ENCODE data around the gene NCCRP1.
A peak's percentile ranks its signal among the peaks of the same experiment; 100 is the strongest.
"Not testable (repeated sequence)": the region's sequence is repeated elsewhere in the genome, so short reads cannot be mapped to it uniquely, and the experiment has no call there.

Gene NCCRP1

DNA sequence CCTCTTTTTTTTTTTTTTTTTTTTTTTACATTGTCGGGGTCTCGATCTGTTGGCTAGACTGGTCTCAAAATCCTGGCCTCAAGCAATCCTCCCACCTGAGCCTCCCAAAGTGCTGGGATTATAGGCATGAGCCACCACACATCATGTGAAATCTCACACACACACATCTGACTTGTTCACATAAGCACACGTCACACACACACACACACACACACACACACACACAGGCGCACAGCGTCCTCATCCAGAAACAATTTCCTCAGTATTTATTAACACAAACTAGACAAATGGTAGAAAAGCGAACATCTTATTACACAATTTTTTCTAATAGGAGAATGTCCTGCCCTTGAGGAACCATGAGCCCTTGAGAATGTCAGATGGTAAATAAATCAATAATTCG lies 12.4 kb downstream of the NCCRP1 start:
- no peak for DNase-seq

DNA sequence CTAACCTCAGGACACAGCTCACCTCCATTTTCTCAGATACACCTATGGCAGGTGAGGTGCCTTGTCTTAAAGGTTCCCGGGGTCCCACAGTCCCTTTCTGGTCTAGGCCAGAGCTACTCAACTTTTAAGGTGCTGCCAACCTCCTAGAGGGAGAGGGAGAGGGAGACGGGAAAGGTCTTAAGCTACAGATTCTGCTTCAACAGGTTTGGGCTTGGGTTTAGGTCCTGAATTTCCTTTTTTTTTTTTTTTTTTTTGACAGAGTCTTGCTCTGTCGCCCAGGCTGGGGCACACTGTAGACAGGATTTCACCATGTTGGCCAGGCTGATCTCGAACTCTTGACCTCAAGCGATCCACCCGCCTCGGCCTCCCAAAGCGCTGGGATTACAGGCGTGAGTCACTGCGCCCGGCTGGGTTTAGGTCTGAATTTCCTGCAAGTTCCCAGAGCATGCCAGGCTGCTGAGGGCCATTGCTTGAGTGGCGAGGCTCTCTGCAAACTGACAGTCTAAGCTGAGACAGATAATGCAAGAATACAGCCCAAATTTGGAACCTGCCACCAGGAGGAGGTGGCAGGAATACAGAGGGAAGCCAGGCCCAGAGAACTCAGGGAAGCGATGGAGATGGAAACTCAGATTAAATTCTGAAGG lies 15.1 kb downstream of the NCCRP1 start:
- DNase-seq = no peak

DNA sequence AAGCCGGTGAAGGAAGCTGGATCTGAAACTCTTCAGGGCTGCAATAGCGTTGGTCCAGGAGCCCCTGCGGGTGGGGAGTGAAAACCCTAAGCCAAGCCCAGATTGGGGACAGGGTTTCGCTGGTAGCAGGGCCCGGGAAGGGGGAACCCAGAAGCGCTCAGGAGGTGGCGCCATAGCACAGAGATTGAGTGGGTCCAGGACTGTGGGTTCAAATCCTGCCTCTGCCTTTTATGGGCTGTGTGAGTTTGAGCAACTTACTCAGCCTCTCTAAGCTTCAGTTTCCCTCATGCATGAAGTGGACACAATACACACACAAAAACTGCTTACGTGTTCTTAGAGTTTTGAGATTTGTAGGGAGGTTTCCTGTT lies 15.6 kb downstream of the NCCRP1 start:
- peak; percentile 56 for DNase-seq

DNA sequence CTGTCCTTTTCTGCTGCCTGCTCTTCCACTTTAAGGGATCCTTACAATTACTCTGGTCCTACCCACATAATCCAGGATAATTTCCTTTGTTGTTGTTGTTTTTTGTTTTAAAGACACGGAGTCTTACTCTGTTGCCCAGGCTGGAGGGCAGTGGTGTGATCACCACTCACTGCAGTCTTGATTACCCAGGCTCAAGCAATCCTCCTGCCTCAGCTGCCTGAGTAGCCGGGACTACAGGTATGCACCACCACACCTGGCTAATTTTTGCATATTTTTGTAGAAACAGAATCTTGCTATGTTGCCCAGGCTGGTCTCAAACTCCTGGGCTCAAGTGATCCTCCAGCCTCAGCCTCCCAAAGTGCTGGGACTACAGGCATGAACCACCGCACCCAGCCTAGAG lies 18.6 kb downstream of the NCCRP1 start:
- not testable (repeated sequence) for DNase-seq

DNA sequence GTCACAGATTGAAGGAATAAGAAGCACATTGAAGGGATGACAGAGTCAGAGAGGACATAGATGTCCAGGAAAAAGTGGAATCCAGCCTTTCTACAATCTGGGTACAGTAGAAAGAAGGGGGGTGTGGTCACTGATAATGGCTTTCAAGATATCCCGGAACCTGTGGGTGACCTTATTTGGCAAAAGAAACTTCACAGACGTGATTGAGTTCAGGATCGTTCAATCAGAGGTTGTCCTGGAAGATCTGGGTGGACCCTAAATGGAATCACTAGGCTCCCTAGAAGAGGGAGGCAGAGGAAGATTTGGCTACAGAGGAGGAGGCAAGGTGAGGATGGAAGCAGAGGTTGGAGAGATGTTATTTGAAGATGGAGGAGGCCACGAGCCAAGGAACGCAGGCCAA lies 20.3 kb downstream of the NCCRP1 start:
- no peak for DNase-seq

DNA sequence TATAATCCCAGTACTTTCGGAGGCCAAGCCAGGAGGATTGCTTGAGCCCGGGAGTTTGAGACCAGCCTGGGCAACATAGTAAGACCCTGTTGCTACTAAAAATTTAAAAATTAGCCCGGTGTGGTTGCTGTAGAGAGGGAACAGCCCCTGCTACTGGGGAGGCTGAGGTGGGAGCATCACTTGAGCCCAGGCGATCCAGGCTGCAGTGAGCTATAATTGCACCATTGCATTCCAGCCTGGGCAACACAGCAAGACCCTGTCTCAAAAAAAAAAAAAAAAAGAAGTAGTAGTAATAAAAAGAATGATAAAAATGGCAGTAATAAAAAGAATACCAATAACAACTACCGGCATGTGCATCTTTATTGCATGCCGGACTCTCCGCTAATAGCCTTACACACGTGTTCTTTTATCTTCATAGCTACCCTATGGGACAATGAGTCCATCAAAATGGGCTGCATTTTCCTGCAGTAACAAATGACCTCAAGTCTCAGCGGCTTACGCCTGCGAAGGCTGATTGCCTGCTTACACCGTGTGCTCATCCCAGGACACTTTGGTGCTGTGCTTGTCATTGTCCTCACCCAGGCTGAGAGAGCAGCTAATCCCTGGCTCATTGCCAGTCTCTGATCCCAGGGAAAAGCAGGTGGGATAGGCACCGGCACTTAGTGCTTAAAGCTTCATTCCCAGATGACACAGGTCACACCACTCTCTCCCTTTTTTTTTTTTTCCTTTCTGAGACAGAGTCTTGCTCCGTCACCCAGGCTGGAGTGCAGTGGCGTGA lies 21.7 kb downstream of the NCCRP1 start:
- DNase-seq = no peak

DNA sequence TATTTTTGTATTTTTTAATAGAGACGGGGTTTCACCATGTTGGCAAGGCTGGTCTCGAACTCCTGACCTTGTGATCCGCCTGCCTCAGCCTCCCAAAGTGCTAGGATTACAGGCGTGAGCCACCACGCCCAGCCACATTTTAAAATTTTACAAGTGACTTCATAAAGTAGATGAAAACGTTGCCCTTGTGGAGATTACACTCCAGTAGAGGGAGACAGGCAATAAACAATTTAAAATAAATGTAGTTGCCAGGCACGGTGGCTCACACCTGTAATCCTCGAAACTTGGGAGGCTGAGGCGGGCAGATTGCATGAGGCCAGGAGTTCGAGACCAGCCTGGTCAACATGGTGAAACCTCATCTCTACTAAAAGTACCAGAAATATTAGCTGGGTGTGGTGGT lies 22.3 kb downstream of the NCCRP1 start:
- DNase-seq = not testable (repeated sequence)

DNA sequence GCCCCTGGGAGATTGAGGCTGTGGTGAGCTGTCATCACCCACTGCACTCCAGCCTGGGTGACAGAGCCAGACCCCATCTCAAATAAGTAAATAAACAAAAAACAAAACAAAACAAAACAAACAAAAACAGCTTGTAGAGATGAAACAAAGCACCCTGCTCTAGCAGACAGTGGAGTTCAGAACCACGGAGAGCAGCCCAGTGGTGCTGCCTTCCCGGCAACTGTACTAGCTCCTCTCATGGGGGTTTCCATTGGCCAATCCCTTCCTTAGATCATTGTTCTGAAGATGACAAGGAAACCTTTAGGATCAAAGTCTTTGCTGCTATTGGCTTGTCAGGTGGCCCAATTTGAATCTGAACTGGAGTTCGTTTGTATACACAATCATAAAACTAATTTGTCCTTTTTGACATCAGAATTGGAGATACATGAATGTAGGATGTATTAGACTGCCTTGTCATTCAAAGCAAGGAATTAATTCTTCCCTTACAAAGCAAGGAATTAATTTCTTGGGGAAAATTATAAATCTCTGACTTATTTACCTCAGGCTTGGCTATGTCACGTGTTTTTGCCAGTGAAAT lies 27.0 kb downstream of the NCCRP1 start:
- DNase-seq = no peak

DNA sequence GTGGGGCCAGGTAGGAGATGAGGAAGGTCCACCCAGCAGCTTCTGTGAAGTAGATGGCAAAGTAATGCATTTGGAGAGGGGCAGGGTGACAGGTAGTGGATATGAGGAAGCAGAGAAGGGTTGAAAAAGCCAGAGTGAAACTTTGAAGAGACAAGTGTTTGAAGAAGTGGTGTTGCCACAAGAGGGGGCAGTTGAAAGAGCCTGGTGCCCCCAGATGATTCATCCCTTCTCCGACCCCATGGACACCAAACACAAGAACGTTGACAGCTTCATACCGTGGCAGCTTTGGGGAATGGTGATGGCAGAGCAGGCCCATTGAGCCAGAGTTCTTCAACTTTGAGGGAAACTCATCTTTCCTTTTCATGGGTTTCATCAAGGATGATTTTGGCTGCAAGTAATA lies 28.1 kb downstream of the NCCRP1 start:
- DNase-seq = no peak

DNA sequence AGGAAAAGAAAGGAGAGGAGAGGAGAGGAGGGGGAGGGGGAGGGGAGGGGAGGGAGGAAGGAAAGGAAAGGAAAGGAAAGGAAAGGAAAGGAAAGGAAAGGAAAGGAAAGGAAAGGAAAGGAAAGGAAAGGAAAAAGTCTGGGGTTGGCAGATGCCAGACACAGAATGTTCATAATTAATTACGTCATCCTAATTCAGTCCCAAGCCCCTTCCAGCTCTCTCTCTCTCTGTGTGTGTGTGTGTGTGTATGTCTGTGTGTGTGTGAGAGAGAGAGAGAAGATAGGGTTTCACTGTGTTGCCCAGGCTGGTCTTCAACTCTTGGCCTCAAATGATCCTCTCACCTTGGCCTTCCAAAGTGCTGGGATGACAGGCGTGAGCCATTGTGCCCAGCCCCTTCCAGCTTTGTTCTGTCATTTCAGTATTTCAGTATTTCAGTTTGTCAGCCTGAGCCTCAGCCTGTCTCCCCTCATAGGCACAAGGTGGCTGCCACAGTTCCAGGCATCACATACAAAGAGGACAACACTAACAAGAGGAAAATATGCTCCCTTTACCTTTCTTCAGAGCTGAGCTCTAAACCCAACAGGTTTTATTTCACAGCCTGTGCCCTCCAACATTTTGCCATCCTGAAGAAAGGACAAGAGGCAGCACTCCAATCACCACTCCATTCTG lies 33.5 kb downstream of the NCCRP1 start:
- DNase-seq = no peak

DNA sequence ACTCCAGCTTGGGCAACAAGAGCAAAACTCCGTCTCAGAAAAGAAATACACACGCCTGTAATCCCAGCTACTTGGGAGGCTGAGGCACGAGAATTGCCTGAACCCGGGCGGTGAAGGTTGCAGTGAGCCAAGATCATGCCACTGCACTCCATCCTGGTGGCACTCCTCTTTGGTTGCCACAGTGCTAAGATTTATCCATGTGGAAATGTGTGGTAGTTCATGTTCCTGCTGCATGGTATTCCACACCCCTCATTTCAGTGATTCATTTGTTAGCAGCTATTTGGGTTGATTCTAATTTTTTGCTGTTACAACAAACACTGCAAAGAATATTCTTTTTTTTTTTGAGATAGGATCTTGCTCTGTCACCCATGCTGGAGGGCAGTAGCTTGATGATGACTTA lies 35.9 kb downstream of the NCCRP1 start:
- DNase-seq = no peak

DNA sequence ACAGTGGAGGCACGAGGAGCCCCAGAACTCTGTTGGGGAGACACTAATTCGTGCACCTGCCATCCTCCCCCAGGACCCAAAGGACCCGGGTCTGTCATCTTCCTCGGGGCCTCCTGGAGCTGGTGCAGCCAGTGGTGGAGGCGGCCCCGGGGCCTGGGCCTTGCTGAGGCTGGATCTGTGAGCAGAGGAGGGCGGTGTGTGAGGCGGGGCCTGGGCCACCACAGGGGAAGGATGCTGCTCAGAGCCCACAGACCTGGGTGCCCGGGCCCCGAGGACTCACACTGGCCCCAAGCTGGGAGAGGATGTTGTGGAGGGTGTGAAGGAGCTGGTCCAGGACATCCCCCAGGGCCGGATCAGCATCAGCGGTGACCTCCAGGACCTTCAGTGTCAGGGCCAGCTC lies 39.8 kb downstream of the NCCRP1 start:
- DNase-seq = peak; percentile 13

DNA sequence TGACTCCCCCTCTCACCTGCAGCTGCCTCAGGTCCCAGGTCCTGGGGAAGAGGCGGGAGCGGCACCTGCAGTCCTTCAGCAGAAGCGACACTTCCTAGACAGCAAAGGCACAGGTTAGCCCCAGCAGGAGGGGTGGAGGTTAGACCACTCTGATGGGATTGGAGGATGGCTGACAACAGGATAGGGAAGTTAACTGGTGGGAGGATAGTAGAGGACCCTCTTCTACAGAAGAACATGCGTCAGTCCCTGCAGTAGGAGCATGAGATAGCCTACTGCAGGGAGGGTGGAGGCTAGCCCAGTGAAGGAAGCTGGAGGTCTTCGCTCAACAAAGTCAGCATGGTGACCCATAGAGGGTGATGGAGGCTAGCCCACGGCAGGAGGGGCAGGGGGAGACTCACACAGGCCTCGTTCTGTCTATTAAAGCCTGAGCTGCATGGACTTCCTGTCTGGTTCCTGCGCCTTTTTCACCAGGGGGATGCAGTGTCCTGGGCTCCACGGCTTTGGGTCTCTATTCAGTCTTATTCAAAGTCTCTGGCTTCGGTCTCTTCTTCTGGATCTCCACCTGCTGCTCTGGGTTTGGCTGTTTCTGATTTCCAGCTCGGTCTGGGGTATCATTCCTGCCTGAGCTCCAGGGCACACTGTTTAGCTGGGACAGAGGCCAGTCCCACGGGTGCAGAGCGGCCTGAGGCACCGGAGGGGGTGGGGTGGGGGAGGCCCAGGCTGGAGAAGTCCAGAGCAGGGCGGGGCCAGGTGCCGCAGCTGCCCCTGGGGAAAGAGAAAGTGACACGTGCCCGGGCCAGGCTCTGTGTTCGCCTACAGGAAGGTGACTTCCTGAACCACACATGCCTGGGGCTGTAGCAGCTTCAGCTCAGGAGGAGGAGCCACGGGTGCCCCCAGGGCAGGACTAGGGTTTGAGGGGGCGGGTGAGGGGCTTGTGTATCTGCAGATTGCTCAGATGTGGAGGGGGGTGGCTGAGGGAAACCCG lies 40.7 kb downstream of the NCCRP1 start:
- peak; percentile 28 for DNase-seq

DNA sequence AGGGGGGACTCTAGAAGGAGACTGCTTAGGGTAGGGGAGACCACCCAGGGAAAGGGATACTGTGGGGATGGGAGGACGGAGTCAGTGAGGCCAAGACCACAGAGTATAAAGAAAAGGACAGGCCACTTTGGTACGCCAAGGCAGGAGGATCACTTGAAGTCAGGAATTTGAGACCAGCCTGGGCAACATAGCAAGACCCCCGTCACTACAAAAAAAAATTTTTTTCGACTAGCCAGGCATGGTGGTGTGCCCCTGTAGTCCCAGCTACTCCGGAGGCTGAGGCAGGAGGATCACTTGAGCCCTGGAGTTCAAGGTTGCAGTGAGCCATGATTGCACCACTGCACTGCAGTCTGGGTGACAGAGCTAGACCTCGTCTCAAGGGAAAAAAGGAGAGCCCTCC lies 41.4 kb downstream of the NCCRP1 start:
- no peak for DNase-seq

DNA sequence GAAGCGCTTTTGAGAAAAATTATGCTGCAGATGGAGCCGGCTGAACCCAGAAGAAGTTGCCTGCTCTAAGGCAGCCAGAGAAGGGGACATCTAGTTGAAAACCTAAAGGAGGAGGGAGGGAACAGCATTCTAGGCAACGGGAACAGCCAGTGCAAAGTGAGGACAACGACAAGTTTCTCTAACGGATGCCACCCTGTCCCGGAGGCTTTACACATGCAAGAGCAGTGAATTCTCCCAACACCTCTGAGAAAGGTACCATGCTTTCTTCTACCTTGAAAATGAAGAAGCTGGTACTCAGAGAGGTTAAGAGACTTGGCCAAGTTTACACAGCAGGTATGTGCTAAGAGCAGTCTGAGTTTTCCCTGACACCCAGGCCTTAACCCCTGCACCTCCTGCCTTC lies 42.2 kb downstream of the NCCRP1 start:
- DNase-seq = no peak

DNA sequence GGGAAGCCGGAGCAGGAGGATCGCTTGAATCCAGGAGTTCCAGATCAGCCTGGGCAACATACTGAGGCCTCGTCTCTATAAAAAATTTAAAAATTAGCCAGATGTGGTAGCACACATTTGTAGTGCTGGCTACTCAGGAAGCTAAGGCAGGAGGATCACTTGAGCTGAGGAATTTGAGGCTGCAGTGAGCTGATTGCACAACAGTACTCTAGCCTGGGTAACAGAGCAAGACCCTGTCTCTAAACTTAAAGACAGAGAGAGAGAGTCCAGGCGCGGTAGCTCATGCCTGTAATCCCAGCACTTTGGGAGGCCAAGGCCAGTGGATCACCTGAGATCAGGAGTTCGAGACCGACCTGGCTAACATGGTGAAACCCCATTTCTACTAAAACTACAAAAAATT lies 43.7 kb downstream of the NCCRP1 start:
- DNase-seq = no peak

DNA sequence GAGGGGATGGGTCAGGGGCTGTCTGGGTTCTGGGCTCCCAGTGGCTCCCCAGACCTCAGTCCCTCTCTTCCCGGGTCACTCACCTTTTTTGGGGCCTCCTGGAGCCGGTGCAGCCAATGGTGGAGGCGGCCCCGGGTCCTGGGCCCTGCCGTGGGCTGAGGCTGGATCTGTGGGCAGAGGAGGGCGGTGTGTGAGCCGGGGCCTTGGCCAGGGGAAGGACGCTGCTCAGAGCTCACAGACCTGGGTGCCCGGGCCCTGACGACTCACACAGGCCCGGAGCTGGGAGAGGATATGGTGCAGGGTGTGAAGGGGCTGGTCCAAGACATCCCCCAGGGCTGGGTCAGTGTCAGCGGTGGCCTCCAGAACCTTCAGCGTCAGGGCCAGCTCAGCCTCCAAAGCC lies 47.0 kb downstream of the NCCRP1 start:
- DNase-seq = not testable (repeated sequence)

DNA sequence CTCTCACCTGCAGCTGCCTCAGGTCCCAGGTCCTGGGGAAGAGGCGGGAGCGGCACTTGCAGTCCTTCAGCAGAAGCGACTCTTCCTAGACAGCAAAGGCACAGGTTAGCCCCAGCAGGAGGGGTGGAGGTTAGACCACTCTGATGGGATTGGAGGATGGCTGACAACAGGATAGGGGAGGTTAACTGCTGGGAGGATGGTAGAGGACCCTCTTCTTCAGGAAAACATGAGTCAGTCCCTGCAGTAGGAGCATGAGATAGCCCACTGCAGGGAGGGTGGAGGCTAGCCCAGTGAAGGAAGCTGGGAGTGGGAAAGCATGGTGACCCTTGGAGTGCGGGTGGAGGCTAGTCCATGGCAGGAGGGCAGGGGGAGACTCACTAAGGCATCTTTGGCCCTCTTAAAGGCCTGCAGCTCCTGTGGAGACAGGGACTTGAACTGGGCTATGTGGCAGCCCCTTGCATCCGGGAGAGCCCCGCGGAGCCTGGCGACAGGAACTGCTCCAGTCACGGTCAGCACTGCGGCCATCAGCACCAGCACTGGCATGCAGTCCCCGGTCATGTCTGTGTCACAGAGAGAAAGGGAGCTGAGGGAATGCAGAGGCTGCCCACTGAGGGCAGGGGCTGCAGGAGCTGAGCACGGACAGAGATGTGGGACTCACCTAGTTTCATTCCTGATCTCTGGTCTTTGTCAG lies 47.8 kb downstream of the NCCRP1 start, which contains the start of gene IFNL3:
IFNL3 (minus strand) TSS at position 597 of the 691 bp plus-strand sequence; CDS start at position 558, 39 bp downstream.
- DNase-seq = not testable (repeated sequence)

DNA sequence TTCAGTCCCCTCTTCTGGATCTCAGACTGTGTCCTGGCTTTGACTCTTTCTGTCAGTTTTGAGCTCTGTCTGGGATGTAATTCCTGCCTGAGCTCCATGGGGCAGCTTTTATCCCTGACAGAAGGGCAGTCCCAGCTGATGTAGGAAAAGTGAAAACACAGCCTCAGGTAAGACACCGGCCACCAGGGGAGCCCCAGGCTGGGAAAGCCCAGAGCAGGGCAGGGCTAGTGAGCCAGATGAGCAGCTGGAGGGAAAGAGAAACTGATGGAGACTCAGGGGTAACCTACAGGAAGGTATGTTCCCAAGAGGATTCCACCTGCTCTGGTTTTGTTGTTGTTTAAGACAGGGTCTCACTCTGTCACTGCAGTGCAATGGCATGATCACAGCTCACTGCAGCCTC lies 48.4 kb downstream of the NCCRP1 start:
- DNase-seq = not testable (repeated sequence)

DNA sequence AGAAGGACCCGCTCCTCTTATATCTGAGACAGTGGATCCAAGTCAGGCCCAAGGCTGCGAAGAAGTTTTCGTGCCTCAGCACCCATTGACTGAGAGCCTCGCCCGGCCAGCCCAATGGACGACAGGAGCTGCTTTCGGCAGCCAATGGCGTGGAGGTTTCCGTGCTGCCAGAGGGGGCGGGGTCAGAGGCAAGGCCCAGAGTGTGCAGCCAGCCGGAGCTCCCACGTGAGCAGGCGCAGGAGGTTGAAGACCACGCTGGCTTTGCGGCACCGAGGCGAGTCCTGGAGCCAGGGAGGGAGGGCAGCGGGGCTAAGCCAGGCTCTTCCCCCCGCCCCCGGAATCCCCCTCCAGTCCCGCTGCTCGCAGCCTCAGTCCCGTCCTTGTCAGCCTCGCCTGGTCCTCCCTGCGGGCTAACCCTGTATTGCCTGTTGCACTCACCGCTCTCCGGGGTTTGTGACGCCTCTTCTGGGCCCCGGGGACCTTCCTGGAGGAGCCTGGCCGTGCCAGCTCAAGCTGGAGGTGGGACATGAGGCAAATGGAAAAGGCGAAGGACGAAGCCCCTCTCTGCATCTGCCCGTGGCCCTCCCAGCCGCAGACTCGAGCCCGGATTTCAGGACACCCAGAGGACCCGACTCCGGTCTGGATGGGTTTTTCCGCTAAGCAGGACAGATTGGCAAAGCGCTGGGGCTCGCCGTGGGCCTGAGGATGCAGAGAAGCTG lies 50.3 kb downstream of the NCCRP1 start:
- DNase-seq = no peak
